ENCODE measurements around the gene EXPH5. TPM values are rescaled to one million over a fixed set of nuclear protein-coding genes. Genes with fewer than 3 reads are reported as not detected.

EXPH5 gene
- total RNA-seq, 1 experiment from 2014 or later, result 36.3 TPM

DNA sequence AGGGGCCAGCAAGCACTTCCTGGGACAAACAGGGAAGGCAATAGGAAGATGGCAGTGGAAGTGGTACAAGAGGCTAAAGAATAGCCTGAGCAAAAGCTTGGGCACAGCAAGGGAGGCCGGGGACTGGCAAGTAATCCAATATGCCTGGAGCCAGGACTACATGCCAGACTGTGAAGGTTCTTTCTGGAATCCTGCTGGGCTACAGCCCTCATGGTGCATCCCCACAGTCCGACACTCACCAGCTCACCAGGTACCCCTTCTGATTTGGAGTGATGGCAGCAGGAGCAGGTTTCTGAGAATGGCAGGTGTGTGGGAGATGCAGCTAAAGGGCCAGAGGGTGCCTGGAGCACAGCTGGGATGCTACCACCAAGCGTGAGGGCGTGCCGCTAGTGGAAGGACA is 63.1 kb downstream of the EXPH5 start:
- no peaks in the 10 kb centered on the region for H3K27me3 ChIP-seq (ENCODE audit: insufficient read depth, low read depth)
- H3K4me1 ChIP-seq (replicated peaks; ENCODE audit: insufficient read depth), result no peaks in the 10 kb centered on the region
- no peaks in the 10 kb centered on the region for H3K79me2 ChIP-seq (ENCODE audit: low read depth)
- H3K9me3 ChIP-seq (ENCODE audit: insufficient read depth, low read depth), result no peaks in the 10 kb centered on the region
- ChIA-PET POLR2A (ENCODE audit: unreplicated experiment) (no interaction called here), CTCF (no interaction called here)
- no peaks in the 10 kb centered on the region for H3K36me3 ChIP-seq (ENCODE audit: low read depth)
- intact Hi-C loops (cut with micrococcal nuclease; ENCODE audit: unreplicated experiment), result no loop called here
- BruUV-seq (replicated peaks), result no TSS peak
- no peaks in the 10 kb centered on the region for H4K20me1 ChIP-seq (ENCODE audit: insufficient read depth)
- H3F3A ChIP-seq (ENCODE audit: insufficient read depth, low read depth), result no peaks in the 10 kb centered on the region
- H3K4me3 ChIP-seq, result no peak overlapping the region
- H3K9me2 ChIP-seq (ENCODE audit: insufficient read depth), result no peaks in the 10 kb centered on the region
- H2AFZ ChIP-seq, result no peak overlapping the region
- TF ChIP-seq, protein P1, sequence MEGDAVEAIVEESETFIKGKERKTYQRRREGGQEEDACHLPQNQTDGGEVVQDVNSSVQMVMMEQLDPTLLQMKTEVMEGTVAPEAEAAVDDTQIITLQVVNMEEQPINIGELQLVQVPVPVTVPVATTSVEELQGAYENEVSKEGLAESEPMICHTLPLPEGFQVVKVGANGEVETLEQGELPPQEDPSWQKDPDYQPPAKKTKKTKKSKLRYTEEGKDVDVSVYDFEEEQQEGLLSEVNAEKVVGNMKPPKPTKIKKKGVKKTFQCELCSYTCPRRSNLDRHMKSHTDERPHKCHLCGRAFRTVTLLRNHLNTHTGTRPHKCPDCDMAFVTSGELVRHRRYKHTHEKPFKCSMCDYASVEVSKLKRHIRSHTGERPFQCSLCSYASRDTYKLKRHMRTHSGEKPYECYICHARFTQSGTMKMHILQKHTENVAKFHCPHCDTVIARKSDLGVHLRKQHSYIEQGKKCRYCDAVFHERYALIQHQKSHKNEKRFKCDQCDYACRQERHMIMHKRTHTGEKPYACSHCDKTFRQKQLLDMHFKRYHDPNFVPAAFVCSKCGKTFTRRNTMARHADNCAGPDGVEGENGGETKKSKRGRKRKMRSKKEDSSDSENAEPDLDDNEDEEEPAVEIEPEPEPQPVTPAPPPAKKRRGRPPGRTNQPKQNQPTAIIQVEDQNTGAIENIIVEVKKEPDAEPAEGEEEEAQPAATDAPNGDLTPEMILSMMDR (conservative IDR thresholded peaks at IDR 0.05), result no peak
- TF ChIP-seq EZH2 (IDR thresholded peaks at IDR 0.05; ENCODE audit: low read depth), result no peak
- DNase-seq, result no peak
- H3K4me2 ChIP-seq, result no peak overlapping the region
- no peak overlapping the region for H3K27ac ChIP-seq

- ChIA-PET POLR2A (ENCODE audit: unreplicated experiment) (no interaction called here), CTCF (no interaction called here)
- Histone ChIP-seq H3K79me2 (ENCODE audit: low read depth) (no peaks in the 10 kb centered on the region), H3K27ac (no peak overlapping the region), H3K4me3 (no peak overlapping the region), H3K36me3 (ENCODE audit: low read depth) (no peaks in the 10 kb centered on the region; the same call in 1 of the 2 replicates), H3K4me2 (no peak overlapping the region), H3K4me1 (replicated peaks; ENCODE audit: insufficient read depth) (0 out of 2 replicates have a peak, but pooled peaks cover 9% of the 10 kb centered on the region), H3K9me3 (ENCODE audit: insufficient read depth, low read depth) (no peaks in the 10 kb centered on the region), H3K27me3 (ENCODE audit: insufficient read depth, low read depth) (no peaks in the 10 kb centered on the region), H4K20me1 (ENCODE audit: insufficient read depth) (no peaks in the 10 kb centered on the region), H2AFZ (no peak overlapping the region), H3F3A (ENCODE audit: insufficient read depth, low read depth) (peaks cover 9% of the 10 kb centered on the region; the same call in 1 of the 2 replicates), H3K9me2 (ENCODE audit: insufficient read depth) (no peaks in the 10 kb centered on the region)
- BruUV-seq (replicated peaks), result no TSS peak
- DNase-seq, result no peak
- intact Hi-C loops (cut with micrococcal nuclease; ENCODE audit: unreplicated experiment), result no loop called here
- TF ChIP-seq, protein P1 (conservative IDR thresholded peaks at IDR 0.05), result no peak
- no peak for TF ChIP-seq EZH2 (IDR thresholded peaks at IDR 0.05; ENCODE audit: low read depth)
Observed at GRCh38 chr11:108527382-108527781, 66.2 kb downstream of the EXPH5 start.

DNA sequence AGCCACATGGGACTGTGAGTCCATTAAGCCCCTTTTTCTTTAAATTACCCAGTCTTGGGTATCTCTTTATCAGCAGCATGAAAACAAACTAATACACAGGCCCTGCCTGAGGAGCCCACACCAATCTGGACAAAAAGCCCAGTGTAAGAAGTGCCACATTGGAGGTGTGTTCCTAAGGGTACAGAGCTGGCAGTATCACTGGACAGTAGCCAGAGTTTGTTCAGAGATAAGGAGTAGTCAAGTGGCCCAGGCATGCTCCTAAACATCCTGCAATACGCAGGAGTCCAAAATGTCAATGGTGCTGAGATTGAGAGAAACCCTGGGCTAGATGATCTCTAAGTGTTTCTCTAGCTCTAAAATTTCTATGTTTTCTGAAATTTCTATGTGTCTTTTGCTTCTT is 68.4 kb downstream of the EXPH5 start:
- Histone ChIP-seq H3K36me3 (ENCODE audit: low read depth) (no peaks in the 10 kb centered on the region; the same call in 1 of the 2 replicates), H2AFZ (no peak overlapping the region), H3K9me3 (ENCODE audit: insufficient read depth, low read depth) (no peaks in the 10 kb centered on the region), H3K4me1 (replicated peaks; ENCODE audit: insufficient read depth) (0 out of 2 replicates have a peak, but pooled peaks cover 9% of the 10 kb centered on the region), H3K9me2 (ENCODE audit: insufficient read depth) (no peaks in the 10 kb centered on the region), H3K79me2 (ENCODE audit: low read depth) (no peaks in the 10 kb centered on the region), H3F3A (ENCODE audit: insufficient read depth, low read depth) (peaks cover 9% of the 10 kb centered on the region; the same call in 1 of the 2 replicates), H3K27me3 (ENCODE audit: insufficient read depth, low read depth) (no peaks in the 10 kb centered on the region), H3K4me3 (no peak overlapping the region), H3K4me2 (no peak overlapping the region), H3K27ac (no peak overlapping the region), H4K20me1 (ENCODE audit: insufficient read depth) (no peaks in the 10 kb centered on the region)
- CTCF ChIA-PET, result interaction anchor here (0.6 kb wide), 1 partner anchor 13 kb away, joined by 4 read pairs; no protein-coding TSS in a partner anchor
- POLR2A ChIA-PET (ENCODE audit: unreplicated experiment), result interaction anchor here (0.7 kb wide), 1 partner anchor 1635 kb away, joined by 5 read pairs; no protein-coding TSS in a partner anchor
- BruUV-seq (replicated peaks), result no TSS peak
- intact Hi-C loops (cut with micrococcal nuclease; ENCODE audit: unreplicated experiment), result no loop called here
- TF ChIP-seq EZH2 (IDR thresholded peaks at IDR 0.05; ENCODE audit: low read depth), result no peak
- TF ChIP-seq, protein P1 (conservative IDR thresholded peaks at IDR 0.05), result no peak
- no peak for DNase-seq
